Cardiac fibroblast (primary cell): Measurements from ENCODE around the gene TCFL5.

Experiments used
- DNase-seq, 2 donors: peaks; one replicate each; pipeline versions ENCODE4 v3.0.0 to v3.0.0-alpha.2; 2010; ENCODE audit warnings: low read depth in 2 of 2
- H3K4me3 ChIP-seq, 2 donors: replicated peaks in 1 of 2; 1 replicate in 1 of 2; 2 replicates in 1 of 2; pipeline ENCODE4 v1.5.1; 2011; ENCODE audit warnings: low read depth in 2 of 2, low read length in 2 of 2, mild to moderate bottlenecking in 2 of 2, moderate library complexity in 1 of 2
- TF ChIP-seq, protein P1 (sequence below): IDR thresholded peaks from one replicate; pipeline ENCODE4 v1.5.1; 2011; ENCODE audit warnings: low read depth, mild to moderate bottlenecking, low read length, inconsistent platforms

Gene TCFL5

DNA sequence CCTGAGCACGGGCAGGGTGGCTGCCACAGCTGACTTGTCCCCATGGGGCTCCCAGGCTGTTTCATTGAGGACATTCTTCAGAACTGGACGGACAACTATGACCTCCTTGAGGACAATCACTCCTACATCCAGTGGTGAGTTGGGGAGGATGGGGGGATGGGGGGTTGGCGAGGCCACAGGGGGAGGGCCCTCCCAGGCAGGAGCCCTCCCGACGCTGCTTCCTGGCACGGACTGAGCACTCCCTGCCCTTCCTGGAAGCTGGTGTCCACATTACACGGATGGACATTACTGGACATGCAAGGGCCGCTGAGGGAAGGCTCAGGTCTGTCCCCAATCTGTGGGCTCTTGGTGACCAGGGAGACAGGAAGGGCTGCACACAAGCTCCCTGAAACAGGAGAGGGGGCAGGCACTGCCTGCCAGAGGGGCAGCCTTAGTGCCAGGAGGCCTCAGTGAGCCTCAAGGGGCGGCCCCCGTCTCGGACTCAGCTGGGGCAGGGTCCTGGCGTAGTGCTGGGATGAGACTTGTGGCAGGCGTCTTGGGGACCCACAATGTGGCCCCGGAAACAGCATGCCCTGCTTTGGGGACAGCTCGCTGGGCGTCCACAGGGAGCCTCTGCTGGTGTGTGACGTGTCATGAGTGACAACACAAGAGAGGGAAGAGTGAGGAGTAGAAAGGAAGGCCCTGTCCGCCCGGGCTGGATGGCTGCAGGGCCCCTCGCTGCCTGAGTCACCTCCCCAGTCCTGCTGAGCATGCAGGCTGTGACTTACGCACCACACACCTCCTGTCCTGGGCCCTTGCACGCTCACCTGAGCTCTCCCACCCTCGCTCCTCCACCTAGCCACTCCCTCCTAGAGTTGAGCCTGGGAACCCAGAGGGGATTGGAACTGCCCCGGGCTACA, 51.8 kb downstream of the TCFL5 start:
- H3K4me3 ChIP-seq: no peak overlapping the region
- no peak for DNase-seq
- TF ChIP-seq, protein P1, sequence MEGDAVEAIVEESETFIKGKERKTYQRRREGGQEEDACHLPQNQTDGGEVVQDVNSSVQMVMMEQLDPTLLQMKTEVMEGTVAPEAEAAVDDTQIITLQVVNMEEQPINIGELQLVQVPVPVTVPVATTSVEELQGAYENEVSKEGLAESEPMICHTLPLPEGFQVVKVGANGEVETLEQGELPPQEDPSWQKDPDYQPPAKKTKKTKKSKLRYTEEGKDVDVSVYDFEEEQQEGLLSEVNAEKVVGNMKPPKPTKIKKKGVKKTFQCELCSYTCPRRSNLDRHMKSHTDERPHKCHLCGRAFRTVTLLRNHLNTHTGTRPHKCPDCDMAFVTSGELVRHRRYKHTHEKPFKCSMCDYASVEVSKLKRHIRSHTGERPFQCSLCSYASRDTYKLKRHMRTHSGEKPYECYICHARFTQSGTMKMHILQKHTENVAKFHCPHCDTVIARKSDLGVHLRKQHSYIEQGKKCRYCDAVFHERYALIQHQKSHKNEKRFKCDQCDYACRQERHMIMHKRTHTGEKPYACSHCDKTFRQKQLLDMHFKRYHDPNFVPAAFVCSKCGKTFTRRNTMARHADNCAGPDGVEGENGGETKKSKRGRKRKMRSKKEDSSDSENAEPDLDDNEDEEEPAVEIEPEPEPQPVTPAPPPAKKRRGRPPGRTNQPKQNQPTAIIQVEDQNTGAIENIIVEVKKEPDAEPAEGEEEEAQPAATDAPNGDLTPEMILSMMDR: no peak

- H3K4me3 ChIP-seq: no peak overlapping the region
- peak; percentile 59 to 66 for DNase-seq
- TF ChIP-seq, protein P1: peak; percentile 94
Measured at GRCh38 chr20:62808211-62808865, 53.3 kb downstream of the TCFL5 start.

DNA sequence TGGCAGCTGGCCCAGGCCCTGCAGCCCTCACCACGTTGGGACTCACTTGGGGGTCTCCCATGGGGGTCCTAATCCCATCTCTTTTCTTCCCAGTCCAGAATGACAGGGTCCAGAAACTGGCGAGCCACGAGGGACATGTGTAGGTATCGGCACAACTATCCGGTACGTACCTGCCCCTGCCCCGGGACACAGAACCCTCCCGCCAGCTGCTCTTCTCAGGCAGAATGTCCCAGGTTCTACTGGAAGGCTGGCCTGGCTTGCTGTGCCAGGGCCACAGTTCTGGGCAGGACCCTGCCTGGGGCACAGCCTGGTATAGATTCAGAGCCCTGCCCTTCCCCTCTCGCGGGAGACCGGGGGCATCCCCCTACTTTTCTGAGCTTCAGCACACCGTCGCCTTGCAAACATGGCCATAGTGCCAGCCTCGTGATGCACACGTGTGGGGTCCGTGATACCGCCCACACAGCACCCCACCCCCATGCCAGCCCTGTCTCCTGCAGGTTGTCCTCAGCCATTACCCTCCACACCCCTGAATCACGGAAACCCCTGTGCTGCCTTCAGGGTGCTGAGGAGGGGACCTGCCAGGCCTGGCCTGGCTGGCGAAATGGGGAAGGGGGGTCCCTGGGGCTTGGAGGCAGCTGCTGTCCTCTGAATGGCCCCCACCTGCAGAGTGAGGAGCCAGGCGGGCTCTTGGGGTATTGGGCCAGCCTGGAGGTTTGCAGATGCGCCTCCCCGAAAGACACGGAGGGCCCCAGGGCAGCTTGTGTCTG, 54.0 kb downstream of the TCFL5 start:
- TF ChIP-seq, protein P1: no peak
- DNase-seq: no peak
- peak overlapping the region in 1 of 2 donors; percentile 3 for H3K4me3 ChIP-seq

DNA sequence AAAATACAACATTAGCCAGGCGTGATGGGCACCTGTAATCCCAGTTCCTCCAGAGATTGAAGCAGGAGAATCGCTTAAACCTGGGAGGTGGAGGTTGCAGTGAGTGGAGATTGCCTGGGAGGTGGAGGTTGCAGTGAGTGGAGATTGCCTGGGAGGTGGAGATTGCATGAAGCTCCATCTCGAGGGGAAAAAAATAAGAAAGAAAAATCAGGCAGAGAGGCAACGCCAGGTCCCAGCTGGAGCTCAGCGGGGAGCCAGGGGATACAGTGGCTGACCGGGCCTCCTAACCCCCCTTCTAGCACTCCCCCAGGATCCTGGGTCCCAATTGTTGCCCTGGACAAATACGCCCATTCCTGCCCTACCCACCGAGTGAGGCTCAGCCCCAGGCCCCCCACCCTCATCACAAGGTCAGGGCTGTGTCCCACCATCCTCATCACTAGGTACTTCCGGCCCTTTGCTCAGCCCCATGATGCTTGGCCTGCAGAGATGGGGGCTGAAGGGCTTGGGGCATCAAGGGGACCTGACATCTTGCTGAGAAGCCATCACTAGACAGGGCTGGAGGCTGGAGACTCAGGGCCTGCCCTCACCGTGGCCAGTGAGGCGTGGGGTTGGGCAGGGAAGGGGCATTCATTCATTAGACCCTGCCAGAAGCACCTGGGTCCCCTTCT, 55.1 kb downstream of the TCFL5 start:
- peak overlapping the region; percentile 72 to 87 for H3K4me3 ChIP-seq
- TF ChIP-seq, protein P1: no peak
- DNase-seq: no peak

DNA sequence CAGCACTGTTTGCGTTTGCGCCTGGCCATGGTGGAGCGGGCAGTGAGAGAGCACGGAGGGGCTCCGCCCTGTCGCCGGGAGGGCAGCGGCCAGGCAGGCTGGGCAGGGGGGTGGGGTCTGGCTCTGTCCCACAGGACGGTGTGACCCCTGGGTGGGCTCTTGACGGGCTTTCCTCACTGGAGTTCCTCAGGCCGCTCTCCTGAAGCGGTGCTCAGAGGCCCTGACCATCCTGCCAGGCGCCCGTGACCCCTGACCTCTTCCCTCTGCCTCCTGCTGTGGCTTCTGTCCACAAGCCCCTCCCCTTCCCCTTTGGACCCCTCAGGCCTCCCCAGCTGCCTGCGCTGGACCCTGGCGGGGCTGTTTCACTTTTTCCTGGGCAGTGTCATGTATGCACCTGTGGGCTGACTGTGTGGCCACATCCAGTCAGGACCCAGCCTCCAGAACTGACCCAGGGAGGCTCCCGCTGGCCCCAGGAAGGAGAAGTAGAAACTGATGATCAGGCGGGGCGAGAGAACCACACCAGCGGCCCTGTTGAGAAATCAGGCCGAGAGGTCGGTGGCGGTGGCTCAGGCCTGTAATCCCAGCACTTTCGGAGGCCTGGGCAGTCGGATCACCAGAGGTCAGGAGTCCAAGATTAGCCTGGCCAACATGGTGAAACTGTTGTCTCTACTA, 55.8 kb downstream of the TCFL5 start:
- no peak for DNase-seq
- peak overlapping the region; percentile 72 to 87 for H3K4me3 ChIP-seq
- TF ChIP-seq, protein P1: no peak
